ENCODE measurements around the gene C17orf78. TPM values are rescaled to one million over a fixed set of nuclear protein-coding genes. Genes with fewer than 3 reads are reported as not detected.

C17orf78 gene
- total and polyA plus RNA-seq, 2 of the 13 experiments (the other 11 are each of a cell fraction or from before 2014, with no cell fraction given) = not detected

- TF ChIP-seq SP140L (CRISPR knock-in tag; IDR thresholded peaks at IDR 0.05; ENCODE audit: borderline replicate concordance) (no peak), ZNF367 (CRISPR knock-in tag; IDR thresholded peaks at IDR 0.05; ENCODE audit: borderline replicate concordance) (no peak), JUNB (CRISPR knock-in tag; IDR thresholded peaks at IDR 0.05; ENCODE audit: borderline replicate concordance) (no peak), ATF1 (CRISPR knock-in tag; IDR thresholded peaks at IDR 0.05) (no peak), ZNF414 (CRISPR knock-in tag; IDR thresholded peaks at IDR 0.05) (no peak), CREM (IDR thresholded peaks at IDR 0.05) (peak; percentile 27; the same call in 1 of the 2 replicates), CREM (CRISPR knock-in tag; IDR thresholded peaks at IDR 0.05) (no peak), SCMH1 (CRISPR knock-in tag; IDR thresholded peaks at IDR 0.05; ENCODE audit: borderline replicate concordance) (no peak), HCFC1 (IDR thresholded peaks at IDR 0.05; ENCODE audit: low read depth, low read length) (no peak), E2F1 (CRISPR knock-in tag; IDR thresholded peaks at IDR 0.05) (no peak; the same call in 1 of the 2 replicates), ATAD3A (CRISPR knock-in tag; IDR thresholded peaks at IDR 0.05) (no peak), ZNF460 (CRISPR knock-in tag; IDR thresholded peaks at IDR 0.05; ENCODE audit: borderline replicate concordance) (no peak), RARG (CRISPR knock-in tag; IDR thresholded peaks at IDR 0.05; ENCODE audit: low read depth) (no peak), POLR2AphosphoS5 (IDR thresholded peaks at IDR 0.05; ENCODE audit: low read depth, low read length) (peak; percentile 62), SMYD3 (CRISPR knock-in tag; IDR thresholded peaks at IDR 0.05) (no peak), PCBP1 (IDR thresholded peaks at IDR 0.05; ENCODE audit: borderline replicate concordance, low read depth, low read length) (no peak), SMARCC2 (IDR thresholded peaks at IDR 0.05) (no peak), ZNF430 (CRISPR knock-in tag; IDR thresholded peaks at IDR 0.05) (0 out of 2 replicates have a peak, but pooled peaks have one; percentile 40), ZNF570 (CRISPR knock-in tag; IDR thresholded peaks at IDR 0.05; ENCODE audit: borderline replicate concordance) (no peak), ZC3H13 (CRISPR knock-in tag; IDR thresholded peaks at IDR 0.05) (no peak), HNRNPLL (IDR thresholded peaks at IDR 0.05; ENCODE audit: low read depth, low read length, poor library complexity, severe bottlenecking) (no peak), ZBTB8A (CRISPR knock-in tag; IDR thresholded peaks at IDR 0.05; ENCODE audit: borderline replicate concordance, low read depth) (no peak), ATM (IDR thresholded peaks at IDR 0.05; ENCODE audit: borderline replicate concordance) (no peak), ZNF282 (IDR thresholded peaks at IDR 0.05; ENCODE audit: partially characterized antibody) (no peak), CTCF (CRISPR knock-in tag; IDR thresholded peaks at IDR 0.05) (no peak), GATA4 (IDR thresholded peaks at IDR 0.05; ENCODE audit: borderline replicate concordance, low read depth) (no peak)
These were observed 17.5 kb upstream of the C17orf78 start (continued) for GRCh38 chr17:37358098-37358829.
